Sigmoid colon (tissue), 7 donors: ENCODE data around the gene NOS1AP. TPM values are rescaled to one million over a fixed set of nuclear protein-coding genes. Genes with fewer than 3 reads are reported as not detected.
"Not testable (repeated sequence)": the region's sequence is repeated elsewhere in the genome, so short reads cannot be mapped to it uniquely, and the experiment has no call there.

ENCODE experiments used
- DNase-seq: peaks from one replicate; pipeline ENCODE4 v3.0.0-alpha.2; 2019
- H3K27ac ChIP-seq, 4 donors: fragments of 200-600 bp; sonication (generic); one replicate each; pipeline ENCODE4 v1.5.1; 2016 to 2019; ENCODE audit warnings: mild to moderate bottlenecking in 1 of 4
- H3K27me3 ChIP-seq, 3 donors: fragments of 200-600 bp; sonication (generic); one replicate each; pipeline ENCODE4 v1.5.1; 2019; ENCODE audit warnings: mild to moderate bottlenecking in 1 of 3
- H3K36me3 ChIP-seq, 4 donors: fragments of 200-600 bp; sonication (generic); one replicate each; pipeline ENCODE4 v1.5.1; 2016 to 2019
- H3K4me1 ChIP-seq, 4 donors: fragments of 200-600 bp; sonication (generic); one replicate each; pipeline ENCODE4 v1.5.1; 2017 to 2019
- H3K4me3 ChIP-seq, 4 donors: fragments of 200-600 bp; sonication (generic); one replicate each; pipeline ENCODE4 v1.5.1; 2017 to 2019; ENCODE audit warnings: mild to moderate bottlenecking in 2 of 4, moderate library complexity in 1 of 4
- H3K9me3 ChIP-seq, 4 donors: fragments of 200-600 bp in 3 of 4; sonication (generic) in 3 of 4; one replicate each; pipeline versions ENCODE4 v1.5.1 to v1.6.1; 2013 to 2019
- EP300 ChIP-seq, 4 donors: sonication (generic); formaldehyde crosslinking; IDR thresholded peaks; one replicate each; pipeline ENCODE4 v1.6.1; 2017; ENCODE audit warnings: antibody characterized with exemption in 4 of 4
- POLR2A ChIP-seq, 2 donors: fragments of 450-650 bp; IDR thresholded peaks; one replicate each; pipeline ENCODE4 v1.6.1; 2016; ENCODE audit warnings: antibody characterized with exemption in 2 of 2, mild to moderate bottlenecking in 2 of 2, moderate library complexity in 2 of 2
- POLR2AphosphoS5 ChIP-seq, 4 donors: sonication (generic); formaldehyde crosslinking; IDR thresholded peaks; one replicate each; pipeline ENCODE4 v1.6.1; 2017; ENCODE audit warnings: antibody characterized with exemption in 4 of 4
- WGBS, 2 donors: extraction: QIAGEN DNeasy Blood & Tissue Kit; methylation state at CpG; one replicate each; pipeline ENCODE4 v1.1.7; 2013; 5-methylcytosine and 5-hydroxymethylcytosine counted together
- intact Hi-C: fragments of 100-400 bp; cut with DNase I; formaldehyde crosslinking; loops from one replicate; pipeline ENCODE4 v1.15.1; 2023
- polyA plus RNA-seq, 3 donors: library from polyadenylated mRNA; stranded (reverse); fragments of 200-250 nt; gene quantifications; one replicate each; pipeline ENCODE4 v1.2.3, GENCODE V29; 2013
- total RNA-seq, 4 donors: library from RNA; depleted of rRNA; stranded (reverse); fragments of >200 nt; gene quantifications; one replicate each; pipeline ENCODE4 v1.1.0, GENCODE V29; 2016
- TF ChIP-seq, protein P1 (sequence below), 4 experiments: fragments of 450-650 bp in 3 of 4; fragments of 200-600 bp in 1 of 4; IDR thresholded peaks; one replicate each; pipeline ENCODE4 v1.5.1; 2016 to 2019; ENCODE audit warnings: antibody characterized with exemption in 4 of 4, mild to moderate bottlenecking in 3 of 4, moderate library complexity in 2 of 4
- donor health status: healthy with polysubstance abuse.
- donor health status: Bipolar disorder and iron deficiency.
- donor health status: healthy.

NOS1AP gene
- total and polyA plus RNA-seq, 7 donors: 1.2 to 11.9 (median 4.6) TPM

DNA sequence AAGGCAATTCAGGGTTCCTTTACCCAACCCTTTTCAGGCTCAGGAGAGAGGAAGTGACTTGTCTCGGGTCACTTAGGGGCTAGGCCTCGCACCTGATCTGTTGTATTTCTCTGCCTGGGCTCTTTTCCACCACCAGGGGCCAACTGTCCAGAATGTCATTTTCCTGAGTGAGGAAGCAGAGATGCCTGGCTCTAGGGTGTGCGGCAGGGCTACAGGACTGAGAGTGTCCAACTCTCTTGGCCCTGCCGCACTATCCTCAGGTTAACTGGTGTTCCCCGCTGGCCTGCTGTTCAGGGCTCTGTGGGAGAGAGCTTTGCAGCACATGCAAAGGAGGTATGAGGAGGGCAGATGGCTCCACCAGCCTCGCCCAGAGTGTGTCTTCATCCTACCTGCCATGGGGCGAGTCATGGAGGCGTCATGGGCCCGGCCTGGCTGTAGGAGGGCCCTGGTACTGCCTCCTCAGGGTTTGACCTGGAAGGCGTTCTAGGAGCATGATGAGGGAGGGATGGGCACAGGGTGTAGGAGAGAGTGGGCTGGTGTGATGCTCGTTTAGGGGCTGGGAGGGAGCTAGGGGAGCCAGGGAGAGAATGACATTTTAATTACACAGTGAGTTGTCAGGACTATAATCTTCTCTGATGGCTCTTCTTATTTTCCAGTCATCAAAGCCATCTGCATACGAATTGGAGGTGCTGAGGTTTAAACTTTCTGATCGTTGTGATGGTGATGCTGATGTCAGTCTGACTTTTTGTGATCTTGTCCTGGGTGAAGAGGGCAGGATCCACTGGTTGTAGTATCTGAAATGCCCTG, 128.3 kb downstream of the NOS1AP start:
- WGBS, 2 donors: 82 to 86% methylated on average over 13 of the region's 13 CpGs
- no peak for DNase-seq
- H3K4me3 ChIP-seq: no peak overlapping the region
- peak overlapping the region in 3 of 4 donors; percentile 66 to 74 (median 71) for H3K27ac ChIP-seq
- H3K4me1 ChIP-seq: peaks cover 0 to 73% (median 59%) of the 10 kb centered on the region in 4 donors
- H3K36me3 ChIP-seq: no peaks in the 10 kb centered on the region
- H3K9me3 ChIP-seq: no peaks in the 10 kb centered on the region
- intact Hi-C loops: no loop called here
- no peaks in the 10 kb centered on the region for H3K27me3 ChIP-seq
- TF ChIP-seq EP300 (IDR thresholded peaks at IDR 0.05) (no peak), POLR2A (IDR thresholded peaks at IDR 0.05) (no peak), POLR2AphosphoS5 (IDR thresholded peaks at IDR 0.05) (no peak)
- TF ChIP-seq, protein P1, sequence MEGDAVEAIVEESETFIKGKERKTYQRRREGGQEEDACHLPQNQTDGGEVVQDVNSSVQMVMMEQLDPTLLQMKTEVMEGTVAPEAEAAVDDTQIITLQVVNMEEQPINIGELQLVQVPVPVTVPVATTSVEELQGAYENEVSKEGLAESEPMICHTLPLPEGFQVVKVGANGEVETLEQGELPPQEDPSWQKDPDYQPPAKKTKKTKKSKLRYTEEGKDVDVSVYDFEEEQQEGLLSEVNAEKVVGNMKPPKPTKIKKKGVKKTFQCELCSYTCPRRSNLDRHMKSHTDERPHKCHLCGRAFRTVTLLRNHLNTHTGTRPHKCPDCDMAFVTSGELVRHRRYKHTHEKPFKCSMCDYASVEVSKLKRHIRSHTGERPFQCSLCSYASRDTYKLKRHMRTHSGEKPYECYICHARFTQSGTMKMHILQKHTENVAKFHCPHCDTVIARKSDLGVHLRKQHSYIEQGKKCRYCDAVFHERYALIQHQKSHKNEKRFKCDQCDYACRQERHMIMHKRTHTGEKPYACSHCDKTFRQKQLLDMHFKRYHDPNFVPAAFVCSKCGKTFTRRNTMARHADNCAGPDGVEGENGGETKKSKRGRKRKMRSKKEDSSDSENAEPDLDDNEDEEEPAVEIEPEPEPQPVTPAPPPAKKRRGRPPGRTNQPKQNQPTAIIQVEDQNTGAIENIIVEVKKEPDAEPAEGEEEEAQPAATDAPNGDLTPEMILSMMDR (IDR thresholded peaks at IDR 0.05): no peak

DNA sequence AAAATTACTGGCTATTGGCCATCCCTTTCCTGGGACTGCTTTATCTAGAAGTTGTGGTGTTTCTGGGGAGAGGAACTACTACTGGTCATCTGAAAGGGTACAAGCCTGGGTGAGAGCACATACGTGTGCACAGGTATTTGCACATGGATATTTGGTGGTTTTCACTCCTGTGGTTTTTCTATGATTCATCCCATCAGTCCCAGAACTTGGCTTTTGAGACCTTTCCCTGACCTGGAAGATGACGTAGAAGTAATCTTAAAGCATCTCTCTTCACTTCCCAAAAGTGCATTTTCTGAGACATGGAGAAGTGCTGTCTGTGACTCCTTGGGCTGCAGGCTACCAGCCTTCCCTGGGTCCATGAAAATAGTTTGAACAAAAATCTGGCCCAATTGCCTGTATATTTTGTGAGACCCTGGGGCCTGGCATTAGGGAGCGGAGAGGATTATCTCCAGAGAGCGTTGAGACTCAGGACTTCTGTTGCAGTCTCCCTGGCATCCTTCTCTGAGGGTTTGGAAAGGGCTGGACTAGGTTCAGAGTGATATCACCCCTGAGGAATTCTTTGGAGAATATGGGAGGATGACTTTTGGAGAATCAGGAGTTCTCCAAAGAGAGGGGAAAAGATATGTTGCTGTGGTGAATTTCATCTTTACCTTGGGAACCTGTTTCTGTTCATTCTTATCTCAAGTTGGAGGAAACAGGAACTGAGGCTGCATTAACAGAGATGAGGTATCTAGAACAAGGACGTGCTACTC, 130.8 kb downstream of the NOS1AP start:
- H3K27ac ChIP-seq: peak overlapping the region in 2 of 4 donors; percentile 25 to 48
- DNase-seq: no peak
- H3K4me1 ChIP-seq: peaks cover 0 to 64% (median 41%) of the 10 kb centered on the region in 4 donors
- WGBS, 2 donors: 80 to 85% methylated on average over 5 of the region's 5 CpGs
- no peak overlapping the region for H3K4me3 ChIP-seq
- no peaks in the 10 kb centered on the region for H3K27me3 ChIP-seq
- H3K9me3 ChIP-seq: no peaks in the 10 kb centered on the region
- TF ChIP-seq EP300 (IDR thresholded peaks at IDR 0.05) (no peak), POLR2A (IDR thresholded peaks at IDR 0.05) (no peak), POLR2AphosphoS5 (IDR thresholded peaks at IDR 0.05) (no peak)
- TF ChIP-seq, protein P1 (IDR thresholded peaks at IDR 0.05): no peak
- H3K36me3 ChIP-seq: no peaks in the 10 kb centered on the region
- intact Hi-C loops: no loop called here

DNA sequence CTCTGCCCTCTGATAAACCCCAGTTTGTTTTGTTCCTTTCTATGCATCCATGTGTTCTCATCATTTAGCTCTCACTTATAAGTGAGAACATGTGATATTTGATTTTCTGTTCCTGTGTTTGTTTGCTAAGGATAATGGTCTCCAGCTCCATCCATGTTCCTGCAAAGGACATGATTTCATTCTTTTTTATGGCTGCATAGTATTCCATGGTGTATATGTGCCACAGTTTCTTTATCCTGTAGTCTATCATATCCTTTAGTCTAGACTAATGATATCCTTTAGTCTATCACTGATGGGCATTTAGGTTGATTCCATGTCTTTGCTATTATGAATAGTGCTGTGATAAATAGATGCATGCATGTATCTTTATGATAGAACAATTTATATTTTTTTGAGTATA, 131.6 kb downstream of the NOS1AP start:
- H3K4me1 ChIP-seq: peaks cover 0 to 65% (median 46%) of the 10 kb centered on the region in 4 donors
- H3K27me3 ChIP-seq, intact Hi-C loops: not testable (repeated sequence)

DNA sequence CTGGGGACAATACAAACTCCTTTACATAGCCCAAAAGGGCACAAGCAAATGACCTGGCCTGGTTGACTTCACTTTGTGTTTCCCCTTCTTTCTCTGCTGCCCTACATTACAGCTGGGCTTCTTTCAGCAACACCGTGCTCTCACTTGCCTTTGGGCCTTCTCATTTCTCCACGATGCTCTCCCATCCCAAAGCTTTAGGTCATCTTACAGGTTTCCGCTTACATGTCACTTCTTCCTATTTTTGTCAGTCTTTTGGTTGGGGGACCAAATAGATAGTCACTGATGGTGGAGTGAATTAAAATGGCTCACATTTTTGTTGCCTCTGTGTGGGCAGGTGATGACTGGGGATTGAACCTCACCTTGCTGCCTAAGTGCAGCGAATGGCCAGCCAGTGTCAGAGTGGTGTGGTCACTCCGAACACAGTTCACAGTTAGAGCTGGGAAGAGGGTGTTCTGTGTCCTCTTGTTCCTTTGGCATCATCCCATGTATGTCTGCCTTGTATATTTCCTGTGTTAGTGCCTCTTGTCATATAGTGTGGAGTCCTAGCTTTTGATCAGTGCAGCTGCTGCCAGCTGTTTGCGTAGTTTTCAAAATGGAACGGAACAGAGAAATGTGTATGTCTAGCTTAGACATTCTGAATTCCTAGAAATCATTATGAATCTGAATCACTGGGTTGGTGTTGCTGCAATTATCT, 134.8 kb downstream of the NOS1AP start:
- H3K27me3 ChIP-seq: no peaks in the 10 kb centered on the region
- DNase-seq: no peak
- WGBS, 2 donors: 66 to 67% methylated on average over 7 of the region's 7 CpGs
- H3K9me3 ChIP-seq: no peaks in the 10 kb centered on the region
- intact Hi-C loops: no loop called here
- no peaks in the 10 kb centered on the region for H3K36me3 ChIP-seq
- peaks cover 0 to 65% (median 47%) of the 10 kb centered on the region in 4 donors for H3K4me1 ChIP-seq
- peak overlapping the region in 2 of 4 donors; percentile 12 to 80 for H3K27ac ChIP-seq
- no peak overlapping the region for H3K4me3 ChIP-seq
- TF ChIP-seq EP300 (IDR thresholded peaks at IDR 0.05) (no peak), POLR2A (IDR thresholded peaks at IDR 0.05) (no peak), POLR2AphosphoS5 (IDR thresholded peaks at IDR 0.05) (no peak)
- TF ChIP-seq, protein P1 (IDR thresholded peaks at IDR 0.05): no peak

More for the DNA sequence above, 131.6 kb downstream of the NOS1AP start:
- H3K9me3 ChIP-seq, H3K4me3 ChIP-seq, H3K36me3 ChIP-seq, DNase-seq: not testable (repeated sequence)
- peak overlapping the region in 1 of 4 donors; percentile 48 for H3K27ac ChIP-seq

DNA sequence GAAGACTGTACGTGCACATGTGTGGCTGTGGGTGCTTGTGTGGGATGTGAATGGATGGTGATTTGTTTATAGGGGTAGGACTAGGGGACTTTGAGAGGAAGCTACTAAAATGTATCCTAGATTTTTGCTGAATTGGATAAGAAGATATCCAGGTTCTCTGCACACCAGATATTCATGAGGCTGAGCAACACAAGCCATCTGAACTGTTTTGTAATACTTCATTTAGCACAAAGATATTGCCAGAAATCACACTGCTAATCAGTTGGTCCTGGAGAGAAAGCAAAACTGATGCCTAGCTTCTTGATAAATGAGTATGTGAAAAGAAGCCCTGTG, 135.3 kb downstream of the NOS1AP start:
- 80% methylated on average over 1 of the region's 1 CpG for WGBS, 2 donors
- H3K36me3 ChIP-seq: no peaks in the 10 kb centered on the region
- DNase-seq: no peak
- peaks cover 0 to 67% (median 52%) of the 10 kb centered on the region in 4 donors for H3K4me1 ChIP-seq
- no peaks in the 10 kb centered on the region for H3K27me3 ChIP-seq
- no peaks in the 10 kb centered on the region for H3K9me3 ChIP-seq
- TF ChIP-seq POLR2AphosphoS5 (IDR thresholded peaks at IDR 0.05): no peak
- TF ChIP-seq, protein P1 (IDR thresholded peaks at IDR 0.05): no peak
- TF ChIP-seq POLR2A (IDR thresholded peaks at IDR 0.05): no peak
- no peak for TF ChIP-seq EP300 (IDR thresholded peaks at IDR 0.05)
- H3K4me3 ChIP-seq: no peak overlapping the region
- H3K27ac ChIP-seq: peak overlapping the region in 2 of 4 donors; percentile 12 to 80
- intact Hi-C loops: no loop called here
